NAMALWA (cell line): ENCODE measurements around the gene DLX3.

Experiments
- DNase-seq: peaks from one replicate; pipeline ENCODE4 v3.0.0-alpha.2; 2015; ENCODE audit warnings: low spot score

DLX3 gene

GRCh38 chr17:49972486-49973270 is 22.3 kb downstream of the DLX3 start:
- DNase-seq = no peak

GRCh38 chr17:49971848-49972485 is 23.1 kb downstream of the DLX3 start:
- DNase-seq = no peak

GRCh38 chr17:49971199-49971847 is 23.7 kb downstream of the DLX3 start:
- no peak for DNase-seq

- DNase-seq = no peak
These were observed 24.5 kb downstream of the DLX3 start for GRCh38 chr17:49970498-49970897.

DNA sequence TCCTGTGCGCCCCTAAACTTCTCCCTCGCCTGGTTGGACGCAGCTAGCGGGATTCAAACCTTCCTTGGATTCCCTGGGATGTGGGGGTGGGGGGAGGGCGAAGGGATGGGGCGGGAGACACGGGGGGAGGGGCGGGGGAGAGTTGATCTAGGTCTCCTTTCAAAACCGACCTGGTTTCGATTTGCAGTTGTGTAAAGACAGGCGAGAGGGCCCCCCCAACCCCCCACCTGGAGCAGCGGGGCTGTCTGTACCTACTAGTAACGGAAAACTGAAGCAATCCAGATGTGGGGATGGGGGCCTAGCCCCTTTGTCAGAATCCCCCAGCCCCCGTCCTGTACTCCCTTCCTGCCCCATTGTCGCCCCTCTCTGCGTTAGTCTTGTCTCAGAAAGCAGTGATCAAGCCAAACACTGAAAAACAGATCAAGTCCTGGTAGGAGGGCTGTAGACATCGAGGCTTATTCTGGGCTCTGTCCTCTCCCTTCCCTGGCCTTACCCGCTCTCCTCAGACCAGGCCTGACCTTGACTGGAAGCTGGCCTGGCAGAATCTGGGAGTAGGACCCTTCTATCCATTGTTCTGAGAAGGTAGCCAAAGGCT is 25.1 kb downstream of the DLX3 start:
- no peak for DNase-seq

DNA sequence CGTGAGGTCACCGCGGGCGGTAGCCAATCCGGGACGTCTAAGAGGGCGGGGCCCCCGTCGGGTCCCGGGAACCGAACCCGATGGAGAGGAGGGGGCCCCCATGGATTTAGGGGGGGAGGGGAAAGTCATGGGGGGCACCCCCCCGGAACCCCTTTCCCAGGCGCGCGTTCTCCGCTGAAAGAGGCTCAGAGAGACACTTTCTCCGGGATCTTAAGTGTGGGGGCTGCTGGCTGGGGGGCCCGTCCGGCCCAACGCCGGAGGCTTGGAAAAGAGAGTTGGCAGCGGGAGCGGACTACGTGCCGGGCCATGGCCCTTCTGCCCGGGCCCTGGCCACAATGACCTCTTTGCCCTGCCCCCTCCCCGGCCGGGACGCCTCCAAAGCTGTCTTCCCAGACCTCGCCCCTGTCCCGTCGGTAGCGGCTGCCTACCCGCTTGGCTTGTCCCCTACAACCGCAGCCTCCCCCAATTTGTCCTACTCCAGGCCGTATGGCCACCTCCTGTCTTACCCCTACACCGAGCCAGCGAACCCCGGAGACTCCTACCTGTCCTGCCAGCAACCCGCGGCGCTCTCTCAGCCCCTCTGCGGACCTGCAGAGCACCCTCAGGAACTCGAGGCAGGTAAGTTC is 25.8 kb downstream of the DLX3 start, which contains the start of gene DLX4:
TSS of gene DLX4 (plus strand) at position 57 of the 626 bp plus-strand sequence. CDS start at position 336, 279 bp downstream.
- no peak for DNase-seq

DNA sequence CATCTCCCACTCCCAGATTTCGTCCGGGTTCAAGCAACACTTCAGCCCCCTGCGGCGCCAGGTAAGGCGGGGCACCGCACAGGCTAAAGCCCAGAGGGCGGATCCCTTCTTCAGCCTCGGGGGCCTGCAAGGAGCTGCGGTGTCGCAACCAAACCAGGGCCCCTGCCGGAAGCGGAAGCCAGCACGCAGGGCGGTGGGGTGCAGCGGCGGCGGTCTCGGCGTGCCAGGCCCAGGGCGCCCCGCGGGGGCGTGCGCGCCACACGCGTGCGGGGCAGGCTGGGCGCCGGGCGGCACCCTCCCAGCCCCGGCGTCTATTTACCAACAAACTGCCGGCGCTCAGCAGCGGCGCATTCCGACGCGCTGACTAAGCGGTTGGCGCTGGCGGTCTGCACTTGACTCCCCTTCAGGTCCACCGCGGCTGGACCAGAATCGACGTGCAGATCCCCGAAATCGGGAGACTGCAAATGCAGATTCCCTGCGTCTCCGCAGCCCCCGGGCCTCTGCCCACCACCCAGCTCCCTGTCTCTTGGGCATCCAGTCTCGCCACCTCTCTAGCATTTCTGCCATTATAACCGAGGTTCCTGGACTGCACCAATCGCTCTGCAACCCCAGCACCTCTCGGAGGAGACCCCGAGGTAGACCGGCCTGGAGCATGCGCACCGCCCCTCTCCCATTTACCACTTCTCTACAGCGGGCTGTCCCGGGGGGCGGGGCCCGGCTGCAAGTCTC is 26.5 kb downstream of the DLX3 start:
- DNase-seq = peak; percentile 77

GRCh38 chr17:49967621-49968404 is 27.2 kb downstream of the DLX3 start:
- DNase-seq = no peak

- DNase-seq = no peak
These were observed 27.8 kb downstream of the DLX3 start for GRCh38 chr17:49967205-49967604.

- DNase-seq = no peak
These were observed 28.3 kb downstream of the DLX3 start for GRCh38 chr17:49966767-49967166.

DNA sequence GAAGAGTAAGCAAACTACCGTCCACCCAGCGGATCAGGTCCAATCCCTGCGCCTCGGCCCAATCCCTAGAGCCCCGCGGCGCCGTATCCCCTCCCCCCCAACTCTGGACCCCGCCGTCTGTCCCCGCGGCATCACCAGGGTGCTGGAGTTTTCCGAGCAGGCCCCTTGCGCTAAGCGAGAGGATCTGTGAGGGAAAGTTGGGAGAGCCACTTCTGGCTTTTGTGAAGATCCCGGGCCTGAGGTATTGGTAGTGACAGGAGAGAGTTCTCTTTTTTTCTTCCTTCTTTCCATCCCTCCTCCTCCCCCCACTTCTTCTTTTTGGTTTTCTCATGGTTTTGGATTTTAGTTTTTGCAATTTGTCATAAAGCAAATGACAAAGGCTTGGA is 29.5 kb downstream of the DLX3 start:
- no peak for DNase-seq

- DNase-seq = no peak
These were observed 30.1 kb downstream of the DLX3 start for GRCh38 chr17:49964769-49965523.

DNA sequence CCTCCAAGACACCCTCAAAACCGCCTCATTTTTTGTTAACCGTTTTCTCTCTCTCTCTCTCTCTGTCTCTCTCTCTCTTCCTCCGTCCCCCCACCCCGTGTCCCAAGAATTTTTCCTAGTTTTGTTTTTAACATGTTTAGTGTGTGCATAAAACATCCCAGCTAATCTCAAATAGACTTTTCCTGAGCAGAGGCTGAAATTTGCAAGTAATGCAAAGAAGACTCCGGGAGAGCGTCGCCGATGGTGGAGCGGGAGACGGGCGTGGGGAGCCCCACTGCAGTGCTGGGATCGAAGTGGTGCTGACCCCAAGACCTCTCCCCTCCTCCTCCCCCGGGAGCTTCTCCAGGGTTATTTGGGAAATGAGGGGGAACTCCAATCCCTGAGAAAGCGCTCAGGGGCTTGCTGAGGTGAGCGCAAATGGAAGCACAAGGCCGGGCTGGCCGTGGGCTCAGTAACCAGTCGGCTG is 30.7 kb downstream of the DLX3 start:
- no peak for DNase-seq

DNA sequence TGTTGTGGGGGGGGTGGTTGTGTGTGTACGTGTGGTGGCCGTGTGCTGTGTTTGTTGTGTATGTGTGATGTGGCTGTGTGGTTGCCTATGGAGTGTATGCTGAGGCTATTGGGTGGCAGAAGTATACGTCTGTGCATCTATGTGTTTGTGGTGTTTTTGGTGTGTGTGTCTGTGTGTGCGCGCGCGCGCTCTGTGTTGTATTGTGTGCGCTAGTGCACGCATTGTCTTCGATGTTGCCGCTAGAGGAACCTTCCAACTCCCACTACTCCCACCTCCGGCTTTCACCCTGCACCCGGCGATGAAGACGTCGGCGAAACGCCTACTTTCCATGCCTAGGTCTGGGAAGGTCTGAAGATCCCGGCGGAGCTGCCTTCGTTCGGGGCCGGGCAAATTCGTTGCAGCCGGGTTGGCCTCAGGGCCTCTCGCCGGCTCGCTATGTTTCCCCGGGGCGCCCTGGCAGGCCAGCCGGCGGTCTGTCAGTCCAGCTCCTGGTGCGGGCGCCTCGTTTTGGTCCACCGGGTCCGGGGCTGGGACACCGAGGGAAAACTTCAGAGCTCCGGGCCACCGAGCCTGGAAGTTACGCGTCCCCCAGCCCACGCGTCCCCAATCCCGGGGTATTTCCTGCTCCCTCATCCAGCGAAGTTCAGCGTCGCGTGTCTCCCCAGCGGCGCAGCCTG is 31.3 kb downstream of the DLX3 start:
- DNase-seq = no peak

DNA sequence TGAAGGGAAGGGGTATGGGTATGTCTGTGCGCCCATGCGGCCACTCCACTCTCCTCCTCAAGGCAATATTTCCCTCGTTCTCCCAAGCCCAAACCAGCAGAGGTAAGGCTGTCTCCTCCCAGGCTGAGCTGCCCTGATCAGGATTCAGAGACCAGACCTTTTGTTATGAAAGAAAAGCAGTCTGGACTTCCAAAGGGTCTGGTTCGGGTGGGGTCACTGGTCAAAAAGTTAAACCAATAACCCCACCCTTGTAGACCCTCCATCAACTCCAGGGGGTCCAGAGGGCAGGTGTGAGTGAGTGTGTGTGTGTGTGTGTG is 31.8 kb downstream of the DLX3 start:
- no peak for DNase-seq

- no peak for DNase-seq
These were observed 32.3 kb downstream of the DLX3 start for GRCh38 chr17:49962599-49963308.

DNA sequence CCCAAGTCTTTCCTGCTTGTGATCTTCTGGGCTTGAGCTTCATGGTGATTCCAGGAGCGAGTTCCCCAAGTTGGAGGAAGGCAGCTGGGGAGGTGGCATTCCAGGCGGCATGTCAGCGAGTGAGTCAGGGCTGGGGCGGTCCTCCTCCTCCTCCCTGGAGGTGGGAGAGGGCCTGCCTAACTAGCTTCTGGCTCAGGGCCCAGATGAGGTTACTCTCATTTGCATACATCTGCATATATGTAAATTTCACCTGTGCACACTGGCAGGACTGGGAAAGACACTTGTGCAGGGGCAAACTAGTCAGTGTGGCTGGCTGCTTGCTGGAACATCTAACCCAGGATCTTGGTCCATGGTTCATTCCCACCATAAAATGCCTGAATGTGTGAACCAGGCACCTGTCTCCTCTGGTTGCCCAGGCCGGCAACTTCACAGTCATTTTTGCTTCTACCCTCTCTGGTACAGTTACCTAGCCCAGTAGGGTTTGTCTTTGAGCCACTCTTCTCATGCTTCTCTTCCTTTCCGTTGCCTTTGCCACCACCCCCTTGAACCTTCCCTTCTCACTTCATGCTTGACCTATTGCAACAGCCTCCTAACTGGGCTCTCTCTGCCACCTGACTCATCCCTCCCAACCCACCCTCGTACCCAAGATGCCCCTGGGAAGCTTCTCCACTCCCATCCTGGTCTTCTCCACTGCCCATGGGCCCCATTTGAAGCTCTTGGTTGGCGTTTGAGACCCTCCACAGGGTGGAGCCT is 35.7 kb downstream of the DLX3 start:
- DNase-seq = peak; percentile 34

DNA sequence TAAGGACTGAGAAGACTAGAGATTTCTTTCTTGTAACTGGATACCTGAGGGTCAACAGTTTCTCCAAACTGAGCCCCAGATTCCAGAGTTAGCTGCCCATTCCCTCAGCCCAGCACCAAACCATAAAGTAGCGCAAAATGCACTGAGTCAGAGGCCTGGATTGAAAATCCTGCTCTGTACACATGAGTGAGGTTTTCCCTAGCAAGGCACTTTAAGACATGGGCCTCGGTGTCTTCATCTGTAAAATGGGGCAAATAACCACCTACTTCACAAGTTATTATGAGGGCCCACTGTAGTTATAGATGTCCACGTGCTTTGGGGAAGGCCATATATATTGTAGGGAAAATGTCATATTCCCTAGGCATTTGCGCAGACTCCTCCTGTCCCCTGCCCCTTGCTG is 36.3 kb downstream of the DLX3 start:
- DNase-seq = no peak
